ENCODE data around the gene CCDC74B.

DNA sequence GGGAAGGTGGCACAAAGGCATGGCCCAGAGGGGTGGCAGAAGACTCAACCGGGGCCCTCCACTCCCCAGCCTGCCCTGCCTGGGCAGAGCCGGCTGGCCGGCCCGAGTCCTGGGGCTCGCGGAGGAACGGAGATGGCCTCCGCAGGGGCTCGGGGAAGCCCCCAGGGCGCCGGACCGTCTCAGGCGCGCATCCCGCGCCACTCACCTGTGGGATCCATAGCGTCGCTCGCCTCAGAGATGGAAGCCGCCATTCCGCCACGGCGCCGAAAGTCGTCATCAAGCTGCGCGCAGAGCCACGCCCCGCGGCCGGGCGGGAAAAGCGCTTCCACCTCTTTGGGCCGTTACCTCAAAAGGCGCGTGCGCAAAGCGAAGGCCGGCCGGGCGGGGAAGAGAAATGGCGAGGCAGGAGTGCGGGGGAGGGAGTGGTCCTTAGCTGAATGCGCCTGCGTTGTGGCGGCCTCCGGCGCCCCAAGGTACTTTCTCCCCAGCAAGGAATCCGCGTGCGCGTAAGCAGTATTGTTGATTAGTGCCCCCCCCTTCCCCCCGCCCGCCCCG is 36.5 kb upstream of the CCDC74B start, which contains the start of gene SMPD4:
- TF ChIP-seq CTCF (IDR thresholded peaks at IDR 0.05; ENCODE audit: insufficient read depth, low read length, poor library complexity, severe bottlenecking), result no peak
- no peak for TF ChIP-seq EZH2phosphoT487 (conservative IDR thresholded peaks at IDR 0.05; ENCODE audit: low read length)
